PC-3 (cell line): ENCODE results near the gene LIPJ. TPM values are rescaled to one million over a fixed set of nuclear protein-coding genes. Genes with fewer than 3 reads are reported as not detected.

Source experiments
- ATAC-seq: fragments of 200-7000 bp; cut with Tn5 transposase; 2 replicates; pipeline ENCODE4 v1.9.1; 2020; ENCODE audit warnings: mild to moderate bottlenecking, moderate library complexity
- BruUV-seq: library from RNA; stranded (reverse); fragments of 400-500 nt; replicated peaks from 2 replicates; lab custom pipeline; 2021; lab: Mats Ljungman, UMichigan
- CTCF ChIA-PET: fragments of 300-600 bp; sonication (Branson Sonifier 250); formaldehyde crosslinking; loops from one replicate; lab custom pipeline; 2022; ENCODE audit warnings: antibody characterized with exemption; lab: Charles Lee
- POLR2A ChIA-PET: fragments of 300-600 bp; sonication (Branson Sonifier 250); formaldehyde crosslinking; loops from one replicate; lab custom pipeline; 2022; ENCODE audit warnings: antibody characterized with exemption; ENCODE audit not compliant: unreplicated experiment; lab: Charles Lee
- DNase-seq: peaks from one replicate; pipeline ENCODE4 v3.0.0-alpha.2; 2015
- H2AFZ ChIP-seq: fragments of 300-600 bp; sonication (generic); 2 replicates; pipeline ENCODE4 v1.6.0; 2016; ENCODE audit warnings: antibody characterized with exemption, low read length
- H3F3A ChIP-seq: fragments of 300-600 bp; sonication (generic); one replicate; pipeline ENCODE4 v1.6.0; 2017; ENCODE audit warnings: antibody characterized with exemption, low read length, control low read depth, mild to moderate bottlenecking; ENCODE audit not compliant: unreplicated experiment
- H3K27ac ChIP-seq: fragments of 300-600 bp; sonication (generic); 2 replicates; pipeline ENCODE4 v1.5.1; 2016; ENCODE audit warnings: mild to moderate bottlenecking, low read length
- H3K27me3 ChIP-seq: fragments of 300-600 bp; sonication (generic); 2 replicates; pipeline ENCODE4 v1.6.1; 2016; ENCODE audit warnings: low read length, mixed read lengths
- H3K36me3 ChIP-seq: fragments of 300-600 bp; sonication (generic); 2 replicates; pipeline ENCODE4 v1.6.1; 2016; ENCODE audit warnings: low read depth, mixed run types, low read length, mixed read lengths
- H3K4me1 ChIP-seq: fragments of 300-600 bp; sonication (generic); 2 replicates; pipeline ENCODE4 v1.5.1; 2016; ENCODE audit warnings: low read length; ENCODE audit not compliant: insufficient read depth
- H3K4me2 ChIP-seq: fragments of 300-600 bp; sonication (generic); 2 replicates; pipeline ENCODE4 v1.6.0; 2016; ENCODE audit warnings: low read length
- H3K4me3 ChIP-seq: fragments of 300-600 bp; sonication (generic); 2 replicates; pipeline ENCODE4 v1.5.1; 2016; ENCODE audit warnings: mild to moderate bottlenecking, low read length, mixed read lengths
- H3K79me2 ChIP-seq: fragments of 300-600 bp; sonication (generic); 2 replicates; pipeline ENCODE4 v1.6.1; 2017; ENCODE audit warnings: low read length, mixed read lengths
- H3K9ac ChIP-seq: fragments of 300-600 bp; sonication (generic); 2 replicates; pipeline ENCODE4 v1.6.0; 2016; ENCODE audit warnings: mild to moderate bottlenecking, low read length
- H3K9me2 ChIP-seq: fragments of 300-600 bp; sonication (generic); replicated peaks from 2 replicates; pipeline ENCODE4 v1.6.1; 2016; ENCODE audit warnings: mixed run types, low read length, mixed read lengths
- H3K9me3 ChIP-seq: fragments of 300-600 bp; sonication (generic); 2 replicates; pipeline ENCODE4 v1.6.1; 2016; ENCODE audit warnings: low read length, mixed read lengths
- H4K20me1 ChIP-seq: fragments of 300-600 bp; sonication (generic); 2 replicates; pipeline ENCODE4 v1.6.1; 2016; ENCODE audit warnings: low read length, mixed read lengths
- EZH2 ChIP-seq: fragments of 300-600 bp; sonication (generic); IDR thresholded peaks from one replicate; pipeline ENCODE4 v1.6.1; 2017; ENCODE audit warnings: antibody characterized with exemption, mild to moderate bottlenecking, low read length; ENCODE audit not compliant: unreplicated experiment
- EZH2phosphoT487 ChIP-seq: fragments of 300-600 bp; sonication (generic); IDR thresholded peaks from 2 replicates; pipeline ENCODE4 v1.6.1; 2018; ENCODE audit warnings: mild to moderate bottlenecking, antibody characterized with exemption, low read length, borderline replicate concordance
- intact Hi-C: fragments of 100-400 bp; cut with micrococcal nuclease; formaldehyde crosslinking; loops from 2 replicates; pipeline ENCODE4 v1.9.0; 2023
- total RNA-seq: library from RNA; depleted of rRNA; stranded (reverse); fragments of >200 nt; gene quantifications from 2 replicates; pipeline ENCODE4 v1.2.3, GENCODE V29; 2014
- TF ChIP-seq, protein P1 (sequence below): fragments of 300-600 bp; sonication (generic); conservative IDR thresholded peaks from 2 replicates; pipeline ENCODE4 v1.5.1; 2017; ENCODE audit warnings: antibody characterized with exemption, low read depth, mild to moderate bottlenecking, low read length

The LIPJ gene
- total RNA-seq, 1 experiment from 2014 or later: not detected

DNA sequence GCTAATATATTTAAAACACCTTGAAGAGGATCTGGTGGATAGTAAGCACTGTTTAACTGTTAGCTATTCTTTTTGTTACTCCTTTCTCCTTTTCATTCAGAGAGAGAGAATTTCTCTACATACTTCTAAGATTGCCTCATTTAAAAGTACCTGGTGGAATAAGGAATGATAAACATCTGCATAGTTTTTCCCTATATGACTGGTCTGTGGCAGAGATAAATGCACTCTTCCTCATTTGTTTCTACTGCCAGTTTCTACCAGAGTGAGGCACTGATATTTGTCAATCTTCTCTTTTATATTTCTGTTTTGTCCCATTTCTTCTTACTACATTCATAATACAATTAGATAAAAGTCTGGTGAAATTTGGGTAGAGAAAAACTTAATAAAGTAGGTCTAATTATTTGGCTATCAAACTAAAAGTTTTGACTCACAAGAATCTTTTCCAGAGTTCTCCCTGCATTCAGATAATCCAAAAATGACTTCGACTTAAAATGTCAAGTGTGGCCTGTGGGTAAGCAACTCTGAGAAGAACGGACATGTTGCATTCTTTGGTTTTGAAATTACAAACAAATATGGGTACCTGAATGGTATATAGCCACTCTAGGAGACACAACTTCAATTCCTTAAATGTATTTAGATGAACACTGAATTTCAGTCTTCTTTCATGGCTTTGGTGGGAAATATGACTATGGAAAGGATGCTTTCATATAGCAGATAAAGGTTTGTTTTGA is 42.3 kb upstream of the LIPJ start:
- H4K20me1 ChIP-seq: no peaks in the 10 kb centered on the region
- no peak overlapping the region for H3K4me3 ChIP-seq
- intact Hi-C loops: no loop called here
- H2AFZ ChIP-seq: no peak overlapping the region
- H3F3A ChIP-seq: no peaks in the 10 kb centered on the region
- DNase-seq (no peak), ATAC-seq (no peak)
- no peaks in the 10 kb centered on the region for H3K4me1 ChIP-seq
- H3K36me3 ChIP-seq: no peaks in the 10 kb centered on the region
- no peaks in the 10 kb centered on the region for H3K79me2 ChIP-seq
- TF ChIP-seq, protein P1, sequence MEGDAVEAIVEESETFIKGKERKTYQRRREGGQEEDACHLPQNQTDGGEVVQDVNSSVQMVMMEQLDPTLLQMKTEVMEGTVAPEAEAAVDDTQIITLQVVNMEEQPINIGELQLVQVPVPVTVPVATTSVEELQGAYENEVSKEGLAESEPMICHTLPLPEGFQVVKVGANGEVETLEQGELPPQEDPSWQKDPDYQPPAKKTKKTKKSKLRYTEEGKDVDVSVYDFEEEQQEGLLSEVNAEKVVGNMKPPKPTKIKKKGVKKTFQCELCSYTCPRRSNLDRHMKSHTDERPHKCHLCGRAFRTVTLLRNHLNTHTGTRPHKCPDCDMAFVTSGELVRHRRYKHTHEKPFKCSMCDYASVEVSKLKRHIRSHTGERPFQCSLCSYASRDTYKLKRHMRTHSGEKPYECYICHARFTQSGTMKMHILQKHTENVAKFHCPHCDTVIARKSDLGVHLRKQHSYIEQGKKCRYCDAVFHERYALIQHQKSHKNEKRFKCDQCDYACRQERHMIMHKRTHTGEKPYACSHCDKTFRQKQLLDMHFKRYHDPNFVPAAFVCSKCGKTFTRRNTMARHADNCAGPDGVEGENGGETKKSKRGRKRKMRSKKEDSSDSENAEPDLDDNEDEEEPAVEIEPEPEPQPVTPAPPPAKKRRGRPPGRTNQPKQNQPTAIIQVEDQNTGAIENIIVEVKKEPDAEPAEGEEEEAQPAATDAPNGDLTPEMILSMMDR: no peak
- TF ChIP-seq EZH2 (no peak), EZH2phosphoT487 (no peak)
- ChIA-PET POLR2A (no interaction called here), CTCF (no interaction called here)
- H3K27me3 ChIP-seq: no peaks in the 10 kb centered on the region
- no peaks in the 10 kb centered on the region for H3K9me3 ChIP-seq
- H3K27ac ChIP-seq: no peak overlapping the region
- no peak overlapping the region for H3K4me2 ChIP-seq
- no peak overlapping the region for H3K9ac ChIP-seq
- no peaks in the 10 kb centered on the region for H3K9me2 ChIP-seq
- BruUV-seq: no TSS peak

DNA sequence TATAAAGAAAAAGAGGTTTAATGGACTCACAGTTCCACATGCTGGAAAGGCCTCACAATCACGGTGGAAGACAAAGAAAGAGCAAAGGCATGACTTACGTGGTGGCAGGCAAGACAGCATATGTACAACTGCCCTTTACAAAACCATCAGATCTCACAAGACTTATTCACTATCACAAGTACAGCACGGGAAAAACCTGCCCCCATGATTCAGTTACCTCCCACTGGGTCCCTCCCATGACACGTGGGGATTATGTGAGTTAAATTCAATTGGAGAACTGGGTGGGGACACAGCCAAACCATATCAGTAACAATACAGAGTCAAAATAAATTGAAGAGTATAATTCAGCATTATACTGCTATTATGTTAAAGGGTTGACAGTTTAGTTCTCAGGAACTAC is 41.2 kb upstream of the LIPJ start:
- Histone ChIP-seq H3K4me1 (no peaks in the 10 kb centered on the region), H3K4me3 (no peak overlapping the region), H4K20me1 (no peaks in the 10 kb centered on the region), H3K9me2 (no peaks in the 10 kb centered on the region), H3F3A (no peaks in the 10 kb centered on the region), H3K4me2 (no peak overlapping the region), H3K27me3 (no peaks in the 10 kb centered on the region), H3K79me2 (no peaks in the 10 kb centered on the region), H3K9ac (no peak overlapping the region), H3K36me3 (no peaks in the 10 kb centered on the region), H2AFZ (no peak overlapping the region), H3K9me3 (no peaks in the 10 kb centered on the region), H3K27ac (no peak overlapping the region)
- TF ChIP-seq, protein P1: no peak
- TF ChIP-seq EZH2 (no peak), EZH2phosphoT487 (no peak)
- no peak for ATAC-seq
- DNase-seq: no peak
- ChIA-PET POLR2A (no interaction called here), CTCF (no interaction called here)
- intact Hi-C loops: no loop called here
- BruUV-seq: no TSS peak

DNA sequence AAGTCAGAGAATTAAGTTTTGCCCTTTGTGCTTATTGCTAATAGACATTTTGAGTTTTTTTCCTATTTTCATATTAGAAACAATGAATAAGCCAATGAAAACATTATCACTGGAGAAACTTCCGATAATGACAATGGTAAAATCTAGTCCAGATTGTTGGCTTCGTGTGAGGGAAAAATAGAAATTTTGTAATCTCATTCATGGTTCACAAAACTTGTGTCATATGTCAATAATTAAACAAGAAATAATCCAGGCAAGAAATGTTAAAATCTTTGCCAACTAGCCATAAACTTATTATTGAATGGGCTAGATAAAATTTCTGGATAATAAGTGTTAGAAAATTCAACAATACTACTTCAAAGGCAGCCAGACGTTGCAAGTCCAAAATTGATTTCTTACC is 40.1 kb upstream of the LIPJ start:
- DNase-seq (no peak), ATAC-seq (no peak)
- Histone ChIP-seq H3K4me2 (no peak overlapping the region), H3F3A (no peaks in the 10 kb centered on the region), H3K4me1 (no peaks in the 10 kb centered on the region), H3K79me2 (no peaks in the 10 kb centered on the region), H3K27ac (no peak overlapping the region), H3K27me3 (no peaks in the 10 kb centered on the region), H4K20me1 (no peaks in the 10 kb centered on the region), H3K9ac (no peak overlapping the region), H3K4me3 (no peak overlapping the region), H3K9me3 (no peaks in the 10 kb centered on the region), H2AFZ (no peak overlapping the region), H3K9me2 (no peaks in the 10 kb centered on the region), H3K36me3 (no peaks in the 10 kb centered on the region)
- intact Hi-C loops: no loop called here
- BruUV-seq: no TSS peak
- TF ChIP-seq EZH2phosphoT487 (no peak), EZH2 (no peak)
- TF ChIP-seq, protein P1: no peak
- CTCF ChIA-PET: no interaction called here
- POLR2A ChIA-PET: no interaction called here
